CD8-positive, alpha-beta memory T cell (primary cell): ENCODE data around the gene LMNB1. TPM values are rescaled to one million over a fixed set of nuclear protein-coding genes. Genes with fewer than 3 reads are reported as not detected.
A peak's percentile ranks its signal among the peaks of the same experiment; 100 is the strongest.
"Not testable (repeated sequence)": the region's sequence is repeated elsewhere in the genome, so short reads cannot be mapped to it uniquely, and the experiment has no call there.

ENCODE experiments used
- CTCF ChIA-PET: fragments of 350-600 bp; sonication (Branson Sonifier 250); formaldehyde crosslinking; loops from one replicate; lab custom pipeline; 2021; ENCODE audit warnings: antibody characterized with exemption; lab: Charles Lee
- POLR2A ChIA-PET: fragments of 350-600 bp; sonication (Branson Sonifier 250); formaldehyde crosslinking; loops from one replicate; lab custom pipeline; 2021; ENCODE audit warnings: antibody characterized with exemption; lab: Charles Lee
- DNase-seq, 5 donors: peaks; one replicate each; pipeline versions ENCODE4 v3.0.0 to v3.0.0-alpha.2; 2020 to 2022; ENCODE audit warnings: mixed read lengths in 1 of 5
- H3K27ac ChIP-seq: one replicate; pipeline ENCODE4 v1.7.0; 2013; ENCODE audit warnings: low read depth, mild to moderate bottlenecking, low read length, moderate library complexity
- H3K27me3 ChIP-seq: 2 replicates; pipeline ENCODE4 v1.7.0; 2013; ENCODE audit warnings: low read length, mild to moderate bottlenecking; ENCODE audit not compliant: insufficient read depth, poor library complexity, severe bottlenecking
- H3K36me3 ChIP-seq: 2 replicates; pipeline ENCODE4 v1.7.0; 2013; ENCODE audit warnings: mild to moderate bottlenecking, low read length, moderate library complexity; ENCODE audit not compliant: insufficient read depth
- H3K4me1 ChIP-seq: 2 replicates; pipeline ENCODE4 v1.7.0; 2013; ENCODE audit warnings: mild to moderate bottlenecking, low read length, moderate library complexity; ENCODE audit not compliant: insufficient read depth
- H3K4me3 ChIP-seq: 2 replicates; pipeline ENCODE4 v1.7.0; 2013; ENCODE audit warnings: mild to moderate bottlenecking, low read length
- H3K9me3 ChIP-seq: 2 replicates; pipeline ENCODE4 v1.7.0; 2013; ENCODE audit warnings: mild to moderate bottlenecking, low read length
- H3K27ac Mint-ChIP-seq, 8 donors: one replicate each; pipeline ENCODE4 v1.8.0; 2020 to 2021; ENCODE audit warnings: mixed read lengths in 8 of 8, mild to moderate bottlenecking in 6 of 8, inconsistent platforms in 3 of 8, moderate library complexity in 3 of 8
- H3K27me3 Mint-ChIP-seq, 2 donors: one replicate each; pipeline ENCODE4 v1.8.0; 2020 to 2021; ENCODE audit warnings: mixed read lengths in 2 of 2, mild to moderate bottlenecking in 1 of 2, moderate library complexity in 1 of 2
- H3K36me3 Mint-ChIP-seq, 3 donors: one replicate each; pipeline ENCODE4 v1.8.0; 2020 to 2021; ENCODE audit warnings: mixed read lengths in 3 of 3, inconsistent platforms in 1 of 3, mild to moderate bottlenecking in 1 of 3
- H3K4me1 Mint-ChIP-seq, 3 donors: one replicate each; pipeline ENCODE4 v1.8.0; 2020 to 2021; ENCODE audit warnings: mixed read lengths in 3 of 3, inconsistent platforms in 1 of 3, mild to moderate bottlenecking in 1 of 3
- H3K4me3 Mint-ChIP-seq, 7 donors: one replicate each; pipeline ENCODE4 v1.8.0; 2020 to 2021; ENCODE audit warnings: mixed read lengths in 7 of 7, mild to moderate bottlenecking in 6 of 7, moderate library complexity in 4 of 7, inconsistent platforms in 2 of 7
- H3K9me3 Mint-ChIP-seq, 5 donors: one replicate each; pipeline ENCODE4 v1.8.0; 2020 to 2022; ENCODE audit warnings: mixed read lengths in 5 of 5, mild to moderate bottlenecking in 3 of 5, moderate library complexity in 2 of 5, inconsistent platforms in 1 of 5
- polyA plus RNA-seq: library from polyadenylated mRNA; unstranded; fragments of 300-500 nt; fragmentation: Illumina TruSeq; gene quantifications from one replicate; pipeline ENCODE4 v1.2.3, GENCODE V29; 2021
- total RNA-seq, 2 experiments: library from RNA; stranded (reverse); gene quantifications; one replicate each; pipeline ENCODE4 v1.2.3, GENCODE V29; 2021

LMNB1 gene
- total and polyA plus RNA-seq, 3 experiments from 2014 or later, result 7.5 to 178 (median 172) TPM

DNA sequence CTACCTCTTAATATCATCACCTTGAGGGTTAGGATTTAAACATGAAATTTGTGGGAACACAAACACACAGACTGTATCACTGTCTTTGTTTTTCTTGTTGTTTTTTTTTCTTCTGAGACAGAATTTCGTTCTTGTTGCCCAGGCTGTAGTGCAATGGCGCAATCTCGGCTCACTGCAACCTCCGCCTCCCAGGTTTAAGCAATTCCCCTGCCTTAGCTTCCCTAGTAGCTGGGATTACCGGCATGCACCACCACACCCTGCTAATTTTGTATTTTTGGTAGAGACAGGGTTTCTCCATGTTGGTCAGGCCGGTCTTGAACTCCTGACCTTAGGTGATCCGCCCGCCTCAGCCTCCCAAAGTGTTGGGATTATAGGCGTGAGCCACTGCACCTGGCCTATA, 36.9 kb downstream of the LMNB1 start:
- H3K27me3 Mint-ChIP-seq, H3K4me3 ChIP-seq, H3K9me3 Mint-ChIP-seq, H3K4me3 Mint-ChIP-seq, H3K9me3 ChIP-seq, H3K27me3 ChIP-seq, H3K36me3 ChIP-seq, DNase-seq, POLR2A ChIA-PET, H3K27ac ChIP-seq: not testable (repeated sequence)
- peaks cover 22 to 37% (median 36%) of the 10 kb centered on the region in 3 donors for H3K4me1 Mint-ChIP-seq
- peaks cover 18% of the 10 kb centered on the region for H3K4me1 ChIP-seq
- peaks cover 6 to 74% (median 16%) of the 10 kb centered on the region in 3 donors for H3K36me3 Mint-ChIP-seq
- CTCF ChIA-PET, result interaction anchor here (3.0 kb wide), 1 partner anchor 36 kb away, joined by 8 read pairs; the partner anchor contains the start of gene LMNB1
- peak overlapping the region in 6 of 8 donors; percentile 6 to 88 (median 60) for H3K27ac Mint-ChIP-seq

DNA sequence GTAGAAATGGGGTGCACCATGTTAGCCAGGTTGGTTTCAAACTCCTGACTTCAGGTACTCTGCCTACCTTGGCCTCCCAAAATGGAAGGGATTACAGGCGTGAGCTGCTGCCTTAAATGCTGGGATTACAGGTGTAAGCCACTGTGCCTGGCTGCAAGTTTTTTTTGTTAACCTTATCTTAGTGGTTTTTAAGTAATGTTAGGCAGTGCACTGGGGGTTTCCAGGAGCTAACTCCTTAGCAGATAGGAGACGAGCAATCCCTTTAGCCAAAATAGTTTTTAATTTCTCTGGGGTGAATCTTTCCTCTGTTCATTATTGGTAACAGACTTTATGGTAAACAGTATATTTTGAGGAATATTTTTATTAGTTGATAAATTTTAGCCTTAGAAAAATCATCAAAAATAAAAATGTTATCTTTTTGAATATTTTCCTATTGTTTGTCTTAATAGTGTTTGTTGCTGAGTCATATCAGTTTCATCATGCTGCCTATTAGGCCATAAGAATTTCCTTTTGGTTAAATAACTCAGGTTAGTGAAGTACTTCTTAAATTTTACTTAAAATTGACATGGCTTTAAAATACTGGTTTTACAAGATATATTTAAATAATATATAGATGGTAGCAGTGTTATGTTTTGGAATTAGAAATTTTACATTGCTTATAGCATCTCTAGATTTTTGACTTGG, 37.9 kb downstream of the LMNB1 start:
- no peaks in the 10 kb centered on the region for H3K36me3 ChIP-seq
- no peak overlapping the region for H3K4me3 Mint-ChIP-seq

DNA sequence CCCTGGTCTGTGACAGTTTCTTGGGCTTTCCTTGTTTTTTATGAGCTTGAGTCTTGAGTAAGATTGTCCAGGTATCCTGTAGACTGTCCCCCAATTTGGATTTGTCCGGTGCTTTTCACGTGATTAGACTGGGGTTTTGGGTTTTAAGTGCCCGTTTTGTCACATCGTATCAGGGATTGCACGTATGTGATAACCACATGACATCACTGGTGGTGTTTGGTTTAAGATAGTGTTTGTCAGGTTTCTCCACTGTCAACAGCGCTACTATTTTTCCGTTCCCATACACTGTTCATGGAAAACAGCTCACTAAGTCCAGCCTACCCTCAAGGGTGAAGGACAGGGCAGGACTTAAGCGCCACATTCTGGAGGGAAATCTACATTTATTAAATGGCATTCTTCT, 39.7 kb downstream of the LMNB1 start:
- H3K36me3 Mint-ChIP-seq, result peaks cover 9 to 71% (median 15%) of the 10 kb centered on the region in 3 donors
- DNase-seq, result no peak
- Histone ChIP-seq H3K36me3 (no peaks in the 10 kb centered on the region), H3K4me1 (peaks cover 6% of the 10 kb centered on the region), H3K27ac (no peak overlapping the region), H3K9me3 (no peaks in the 10 kb centered on the region), H3K4me3 (no peak overlapping the region), H3K27me3 (no peaks in the 10 kb centered on the region)
- CTCF ChIA-PET, result interaction anchor here (1.1 to 1.6 kb wide), 2 partner anchors 8 to 36 kb away, joined by 3 to 6 read pairs; no protein-coding TSS in a partner anchor
- H3K9me3 Mint-ChIP-seq, result no peaks in the 10 kb centered on the region
- peak overlapping the region in 2 of 7 donors; percentile 25 to 77 for H3K4me3 Mint-ChIP-seq
- peak overlapping the region in 6 of 8 donors; percentile 47 to 94 (median 67) for H3K27ac Mint-ChIP-seq
- H3K4me1 Mint-ChIP-seq, result peaks cover 11 to 19% (median 18%) of the 10 kb centered on the region in 3 donors
- POLR2A ChIA-PET, result no interaction called here
- H3K27me3 Mint-ChIP-seq, result no peaks in the 10 kb centered on the region

More for the DNA sequence above, 37.9 kb downstream of the LMNB1 start:
- ChIA-PET CTCF (interaction anchor here (1.1 kb wide), 1 partner anchor 9 kb away, joined by 3 read pairs; no protein-coding TSS in a partner anchor), POLR2A (no interaction called here)
- no peak for DNase-seq
- Mint-ChIP-seq H3K27ac (peak overlapping the region in 3 of 8 donors; percentile 1 to 68 (median 23)), H3K27me3 (no peaks in the 10 kb centered on the region), H3K9me3 (no peaks in the 10 kb centered on the region), H3K36me3 (peaks cover 6 to 72% (median 17%) of the 10 kb centered on the region in 3 donors), H3K4me1 (peaks cover 22 to 37% (median 35%) of the 10 kb centered on the region in 3 donors)
- no peaks in the 10 kb centered on the region for H3K9me3 ChIP-seq
- no peaks in the 10 kb centered on the region for H3K27me3 ChIP-seq
- H3K27ac ChIP-seq, result no peak overlapping the region
- peaks cover 18% of the 10 kb centered on the region for H3K4me1 ChIP-seq
- no peak overlapping the region for H3K4me3 ChIP-seq

DNA sequence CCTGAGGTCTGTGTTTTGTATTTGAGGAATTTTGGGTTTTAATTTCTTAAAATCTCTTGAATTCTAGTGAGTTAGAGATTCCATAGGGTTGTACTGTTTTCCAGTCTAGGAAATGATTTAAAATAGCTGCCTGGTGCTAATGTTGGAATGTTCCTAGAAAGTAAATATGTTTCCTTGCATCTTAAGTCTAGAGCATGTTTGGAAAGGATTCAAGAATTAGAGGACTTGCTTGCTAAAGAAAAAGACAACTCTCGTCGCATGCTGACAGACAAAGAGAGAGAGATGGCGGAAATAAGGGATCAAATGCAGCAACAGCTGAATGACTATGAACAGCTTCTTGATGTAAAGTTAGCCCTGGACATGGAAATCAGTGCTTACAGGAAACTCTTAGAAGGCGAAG, 41.8 kb downstream of the LMNB1 start:
- no peak for DNase-seq
- ChIA-PET CTCF (no interaction called here), POLR2A (no interaction called here)
- Histone ChIP-seq H3K27ac (no peak overlapping the region), H3K4me1 (no peaks in the 10 kb centered on the region), H3K36me3 (peaks cover 9% of the 10 kb centered on the region), H3K4me3 (no peak overlapping the region), H3K27me3 (no peaks in the 10 kb centered on the region), H3K9me3 (no peaks in the 10 kb centered on the region)
- peaks cover 10 to 72% (median 19%) of the 10 kb centered on the region in 3 donors for H3K36me3 Mint-ChIP-seq
- no peaks in the 10 kb centered on the region for H3K9me3 Mint-ChIP-seq
- H3K27me3 Mint-ChIP-seq, result no peaks in the 10 kb centered on the region
- peaks cover 3 to 10% (median 10%) of the 10 kb centered on the region in 3 donors for H3K4me1 Mint-ChIP-seq
- H3K27ac Mint-ChIP-seq, result no peak overlapping the region
- no peak overlapping the region for H3K4me3 Mint-ChIP-seq

GRCh38 chr5:126819253-126819652, 42.3 kb downstream of the LMNB1 start:
- Mint-ChIP-seq H3K27me3 (no peaks in the 10 kb centered on the region), H3K4me3 (no peak overlapping the region), H3K36me3 (peaks cover 10 to 69% (median 19%) of the 10 kb centered on the region in 3 donors), H3K9me3 (no peaks in the 10 kb centered on the region), H3K27ac (no peak overlapping the region), H3K4me1 (peaks cover 3 to 10% (median 10%) of the 10 kb centered on the region in 3 donors)
- no peak for DNase-seq
- no peak overlapping the region for H3K4me3 ChIP-seq
- H3K27ac ChIP-seq, result no peak overlapping the region
- POLR2A ChIA-PET, result no interaction called here
- CTCF ChIA-PET, result no interaction called here
- H3K9me3 ChIP-seq, result no peaks in the 10 kb centered on the region
- peaks cover 9% of the 10 kb centered on the region for H3K36me3 ChIP-seq
- no peaks in the 10 kb centered on the region for H3K4me1 ChIP-seq
- H3K27me3 ChIP-seq, result no peaks in the 10 kb centered on the region

DNA sequence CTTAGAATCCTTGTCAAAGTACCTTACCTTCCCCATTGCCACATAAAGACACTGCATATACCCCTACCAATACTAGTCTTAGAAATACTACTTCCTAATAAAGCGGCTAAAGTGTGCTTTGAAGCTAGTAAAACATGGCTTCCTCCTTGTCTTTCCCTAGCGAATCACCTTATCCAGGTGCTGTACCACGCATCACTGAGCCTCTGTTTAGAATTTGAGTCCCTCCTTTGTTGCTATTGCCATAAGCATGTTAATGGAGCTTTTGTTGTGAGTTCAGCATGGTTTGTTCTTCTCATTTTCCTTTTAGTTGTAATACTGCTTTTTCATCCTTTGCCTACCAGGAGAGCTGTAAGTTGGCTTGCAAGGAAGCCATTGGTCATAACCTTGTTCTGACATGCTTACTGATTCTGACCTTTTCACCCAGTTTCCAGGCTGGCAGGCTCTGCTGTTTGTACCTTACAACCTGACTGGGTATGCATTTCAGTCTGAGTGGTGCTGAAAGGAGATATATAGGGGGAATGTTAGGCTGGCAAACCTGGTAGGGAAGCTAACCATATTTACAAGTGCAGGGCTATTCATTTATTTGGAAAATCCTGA, 49.8 kb downstream of the LMNB1 start:
- H3K9me3 Mint-ChIP-seq, result no peaks in the 10 kb centered on the region
- peaks cover 17 to 80% (median 24%) of the 10 kb centered on the region in 3 donors for H3K36me3 Mint-ChIP-seq
- H3K4me1 Mint-ChIP-seq, result peaks cover 0 to 4% (median 0%) of the 10 kb centered on the region in 3 donors
- H3K27me3 Mint-ChIP-seq, result no peaks in the 10 kb centered on the region
- Histone ChIP-seq H3K9me3 (no peaks in the 10 kb centered on the region), H3K4me3 (no peak overlapping the region), H3K36me3 (peaks cover 26% of the 10 kb centered on the region), H3K4me1 (no peaks in the 10 kb centered on the region), H3K27me3 (no peaks in the 10 kb centered on the region), H3K27ac (no peak overlapping the region)
- peak overlapping the region in 1 of 8 donors; percentile 19 for H3K27ac Mint-ChIP-seq
- H3K4me3 Mint-ChIP-seq, result no peak overlapping the region
- ChIA-PET POLR2A (no interaction called here), CTCF (no interaction called here)
- no peak for DNase-seq

GRCh38 chr5:126829098-126829497, 52.2 kb downstream of the LMNB1 start:
- H3K36me3 Mint-ChIP-seq, result peaks cover 23 to 75% (median 26%) of the 10 kb centered on the region in 3 donors
- H3K27ac Mint-ChIP-seq, result no peak overlapping the region
- H3K4me3 Mint-ChIP-seq, result no peak overlapping the region
- Histone ChIP-seq H3K27me3 (no peaks in the 10 kb centered on the region), H3K36me3 (peaks cover 17% of the 10 kb centered on the region), H3K4me1 (no peaks in the 10 kb centered on the region), H3K9me3 (no peaks in the 10 kb centered on the region), H3K27ac (no peak overlapping the region), H3K4me3 (no peak overlapping the region)
- peaks cover 0 to 4% (median 0%) of the 10 kb centered on the region in 3 donors for H3K4me1 Mint-ChIP-seq
- no peak for DNase-seq
- H3K27me3 Mint-ChIP-seq, result no peaks in the 10 kb centered on the region
- ChIA-PET POLR2A (no interaction called here), CTCF (interaction anchor here (1.4 kb wide), 1 partner anchor 27 kb away, joined by 3 read pairs; no protein-coding TSS in a partner anchor)
- H3K9me3 Mint-ChIP-seq, result no peaks in the 10 kb centered on the region

DNA sequence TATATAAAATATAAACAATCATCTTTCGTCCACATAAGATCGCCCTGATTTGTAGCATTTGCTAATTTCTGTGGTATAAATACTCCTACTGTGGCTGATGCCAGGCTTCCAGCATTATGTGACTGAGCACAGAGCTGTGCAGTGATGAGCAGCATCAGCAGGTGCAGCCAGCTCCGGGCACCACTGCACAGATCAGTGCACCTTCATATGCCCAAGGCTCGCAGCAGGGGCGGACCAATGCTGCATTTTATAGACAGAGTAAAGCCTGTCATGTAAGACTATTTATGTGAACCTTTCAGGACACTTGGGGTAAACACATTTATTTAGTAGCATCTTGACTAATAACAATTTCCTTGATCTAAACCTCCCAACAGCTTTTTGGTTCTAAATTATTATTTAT, 53.1 kb downstream of the LMNB1 start:
- no peaks in the 10 kb centered on the region for H3K9me3 ChIP-seq
- no peaks in the 10 kb centered on the region for H3K4me1 ChIP-seq
- no peak overlapping the region for H3K27ac Mint-ChIP-seq
- H3K36me3 Mint-ChIP-seq, result peaks cover 23 to 77% (median 28%) of the 10 kb centered on the region in 3 donors
- POLR2A ChIA-PET, result no interaction called here
- no peak overlapping the region for H3K27ac ChIP-seq
- H3K4me1 Mint-ChIP-seq, result peaks cover 0 to 4% (median 0%) of the 10 kb centered on the region in 3 donors
- DNase-seq, result no peak
- no peak overlapping the region for H3K4me3 ChIP-seq
- H3K36me3 ChIP-seq, result peaks cover 17% of the 10 kb centered on the region
- no peaks in the 10 kb centered on the region for H3K27me3 ChIP-seq
- H3K9me3 Mint-ChIP-seq, result no peaks in the 10 kb centered on the region
- CTCF ChIA-PET, result no interaction called here
- no peaks in the 10 kb centered on the region for H3K27me3 Mint-ChIP-seq
- H3K4me3 Mint-ChIP-seq, result no peak overlapping the region
